ENCODE results near the gene SMIM5. TPM values are rescaled to one million over a fixed set of nuclear protein-coding genes. Genes with fewer than 3 reads are reported as not detected.

Gene SMIM5
- total RNA-seq, 3 donors from 2014 or later: 0.24 TPM; not detected in 2

DNA sequence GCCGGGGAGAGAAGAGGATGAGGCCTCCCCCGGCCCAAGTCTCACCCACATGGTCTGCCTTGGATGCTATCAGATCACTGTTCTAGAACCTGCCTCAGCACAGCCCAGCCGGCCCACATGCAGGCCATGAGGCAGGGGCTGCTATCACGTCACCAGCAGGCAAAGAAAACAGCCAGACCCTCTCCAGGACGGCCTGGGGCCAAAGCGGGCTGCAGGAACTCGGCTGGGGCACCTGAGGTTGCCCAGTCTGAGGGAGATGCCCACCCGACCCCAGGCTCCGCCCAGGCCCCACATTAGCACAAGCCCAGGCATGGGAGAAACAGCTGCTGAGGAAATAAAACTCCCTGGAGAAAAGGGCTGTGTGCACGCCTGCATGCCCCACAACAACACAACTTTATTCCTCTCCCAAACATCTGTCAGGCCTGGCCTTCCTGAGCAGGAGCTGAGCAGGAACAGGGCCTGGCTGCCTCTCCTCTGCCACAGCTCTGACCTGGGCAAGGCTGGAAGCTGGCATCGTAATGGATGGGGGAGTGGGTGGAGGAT is 6.7 kb upstream of the SMIM5 start:
- ATAC-seq: no peak
- H3K9me3 Mint-ChIP-seq: no peaks in the 10 kb centered on the region
- DNase-seq: no peak
- no peaks in the 10 kb centered on the region for H3K36me3 Mint-ChIP-seq (ENCODE audit: insufficient read depth)
- no peaks in the 10 kb centered on the region for H3K4me1 Mint-ChIP-seq (ENCODE audit: low read depth)
- no peaks in the 10 kb centered on the region for H3K27me3 Mint-ChIP-seq (ENCODE audit: low read depth)
- H3K4me3 Mint-ChIP-seq: no peak overlapping the region

DNA sequence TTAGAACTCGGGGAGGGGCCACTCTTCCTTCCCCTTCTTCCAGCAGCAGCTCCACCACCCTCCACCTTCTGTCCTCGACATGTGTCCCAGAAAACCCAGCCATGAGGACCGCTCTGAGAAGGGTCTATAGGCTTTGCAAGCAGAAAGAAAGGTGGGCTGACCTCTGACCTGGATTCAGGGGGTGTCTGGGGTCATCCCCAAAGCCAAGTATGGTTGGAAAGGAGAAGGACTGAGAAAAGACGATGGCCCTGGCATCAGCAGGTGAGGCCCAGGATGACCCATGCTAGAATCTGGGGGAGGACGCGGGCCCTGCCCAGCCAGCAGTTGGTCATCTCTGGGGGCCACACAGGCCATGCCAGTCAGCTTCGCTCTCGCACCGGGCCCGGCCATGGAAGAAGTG is 6.1 kb upstream of the SMIM5 start:
- Mint-ChIP-seq H3K4me3 (no peak overlapping the region), H3K4me1 (ENCODE audit: low read depth) (no peaks in the 10 kb centered on the region), H3K36me3 (ENCODE audit: insufficient read depth) (no peaks in the 10 kb centered on the region), H3K9me3 (no peaks in the 10 kb centered on the region), H3K27me3 (ENCODE audit: low read depth) (no peaks in the 10 kb centered on the region)
- ATAC-seq (no peak), DNase-seq (no peak)

DNA sequence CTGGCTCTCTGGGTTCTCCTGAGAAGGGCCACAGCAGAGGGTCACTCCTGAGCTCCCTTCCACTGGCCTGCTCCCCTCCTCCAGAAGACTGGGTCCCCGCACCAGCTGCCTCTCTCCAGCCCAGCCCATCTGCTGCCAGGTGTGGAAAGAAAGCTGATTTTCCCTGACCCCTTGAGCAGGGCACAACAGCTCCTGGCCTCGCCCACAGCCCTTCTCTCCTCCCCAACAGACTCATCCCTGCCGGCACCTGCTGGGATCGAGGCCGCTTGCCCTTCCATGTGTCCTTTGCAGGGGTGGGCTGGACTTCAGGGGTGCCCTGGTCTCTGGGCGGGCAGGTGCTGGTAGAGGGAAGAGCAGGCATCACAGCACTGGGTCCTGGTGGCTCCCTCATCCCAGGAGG is 4.8 kb upstream of the SMIM5 start:
- Mint-ChIP-seq H3K4me1 (ENCODE audit: low read depth) (peaks cover 5% of the 10 kb centered on the region), H3K9me3 (no peaks in the 10 kb centered on the region), H3K4me3 (no peak overlapping the region), H3K27me3 (ENCODE audit: low read depth) (no peaks in the 10 kb centered on the region), H3K36me3 (ENCODE audit: insufficient read depth) (no peaks in the 10 kb centered on the region)
- ATAC-seq (no peak), DNase-seq (no peak)

DNA sequence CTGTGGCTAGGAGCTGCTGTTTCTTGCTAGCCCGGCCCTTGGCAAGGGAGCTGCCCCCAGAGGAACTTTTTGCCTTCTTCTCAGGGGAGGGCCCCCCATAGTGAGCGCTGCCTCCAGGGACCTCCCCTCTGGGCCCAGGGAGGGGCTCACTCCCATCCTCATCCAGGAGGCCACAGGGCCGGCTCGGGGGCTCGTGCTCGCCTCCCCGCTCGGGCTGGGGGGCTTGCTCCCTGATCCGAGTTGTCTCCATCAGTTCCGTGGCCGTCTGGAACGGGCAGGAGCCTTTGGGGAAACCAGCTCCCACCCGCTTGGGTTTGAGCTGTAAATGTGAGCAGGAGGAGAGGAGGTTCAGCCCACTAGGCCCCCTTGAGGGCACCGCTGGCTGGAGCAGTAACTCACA is 4.1 kb upstream of the SMIM5 start:
- H3K4me3 Mint-ChIP-seq: peak overlapping the region; percentile 13
- no peak for ATAC-seq
- H3K9me3 Mint-ChIP-seq: no peaks in the 10 kb centered on the region
- no peaks in the 10 kb centered on the region for H3K36me3 Mint-ChIP-seq (ENCODE audit: insufficient read depth)
- no peak for DNase-seq
- no peaks in the 10 kb centered on the region for H3K27me3 Mint-ChIP-seq (ENCODE audit: low read depth)
- H3K4me1 Mint-ChIP-seq (ENCODE audit: low read depth): peaks cover 9% of the 10 kb centered on the region

DNA sequence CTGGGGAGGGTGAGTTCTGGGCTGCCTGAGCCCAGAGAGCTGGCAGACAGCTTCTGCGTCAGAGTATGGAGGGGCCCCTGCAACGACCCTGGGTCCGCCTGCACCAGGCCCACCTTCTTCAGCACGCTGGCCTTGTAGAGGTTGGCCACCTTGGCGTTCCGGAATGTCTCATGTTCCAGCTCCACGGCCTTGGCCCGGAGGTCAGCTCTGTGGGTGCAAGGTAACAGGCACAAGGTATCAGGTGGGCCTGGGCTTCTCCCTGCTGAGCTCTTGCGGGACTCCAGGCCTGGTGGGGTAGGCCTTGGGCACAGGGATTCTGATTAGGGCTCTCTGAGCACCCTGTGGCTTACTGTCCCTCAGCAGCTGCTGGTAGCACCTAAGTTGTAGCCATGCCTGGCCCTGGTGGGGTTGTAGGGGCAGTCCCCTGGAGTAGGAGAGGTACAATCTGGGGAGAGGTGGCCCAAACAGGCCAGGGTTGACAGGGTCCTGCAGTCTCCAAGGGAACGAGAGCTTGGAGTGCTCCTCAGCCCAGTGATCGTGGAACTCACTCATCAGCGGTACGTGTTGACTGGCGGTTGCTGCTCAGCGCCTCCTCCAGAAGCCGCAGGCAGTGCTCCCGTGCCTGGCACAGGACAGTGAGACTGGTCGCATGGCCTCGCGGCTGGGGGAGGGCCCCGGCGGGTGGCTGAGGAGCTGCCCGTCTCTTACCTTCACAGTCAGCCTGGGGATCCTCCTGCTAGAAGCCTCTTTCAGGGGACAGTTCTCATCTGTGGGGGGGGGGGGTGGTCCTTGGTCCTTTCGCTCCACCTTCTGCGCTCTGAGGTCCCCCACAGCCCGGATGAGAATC is 2.9 kb upstream of the SMIM5 start:
- no peak overlapping the region for H3K4me3 Mint-ChIP-seq
- H3K36me3 Mint-ChIP-seq (ENCODE audit: insufficient read depth): no peaks in the 10 kb centered on the region
- DNase-seq: no peak
- no peaks in the 10 kb centered on the region for H3K9me3 Mint-ChIP-seq
- no peaks in the 10 kb centered on the region for H3K27me3 Mint-ChIP-seq (ENCODE audit: low read depth)
- no peak for ATAC-seq
- H3K4me1 Mint-ChIP-seq (ENCODE audit: low read depth): peaks cover 9% of the 10 kb centered on the region

DNA sequence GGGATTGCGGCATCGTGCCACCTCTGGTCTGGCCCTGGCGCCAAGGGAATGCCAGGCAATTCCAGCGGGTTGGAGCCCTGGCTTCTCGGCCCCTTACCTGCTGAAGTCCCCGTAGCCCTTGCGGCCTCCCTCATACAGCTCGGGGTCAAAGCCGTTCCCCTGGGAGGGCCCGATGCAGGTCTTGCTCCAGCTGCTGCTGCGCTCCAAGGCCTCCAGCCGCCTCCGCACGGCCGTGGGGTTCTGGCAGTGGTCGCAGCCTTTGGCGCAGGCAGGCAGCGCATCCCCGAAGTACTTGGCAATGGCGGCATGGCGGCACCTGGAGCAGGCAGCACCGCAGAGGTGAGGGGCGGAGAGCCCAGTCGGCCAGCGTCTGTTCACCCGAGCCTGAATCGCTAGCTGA is 1.9 kb upstream of the SMIM5 start:
- Mint-ChIP-seq H3K4me1 (ENCODE audit: low read depth) (peaks cover 9% of the 10 kb centered on the region), H3K36me3 (ENCODE audit: insufficient read depth) (no peaks in the 10 kb centered on the region), H3K4me3 (no peak overlapping the region), H3K9me3 (no peaks in the 10 kb centered on the region), H3K27me3 (ENCODE audit: low read depth) (no peaks in the 10 kb centered on the region)
- ATAC-seq: no peak
- DNase-seq: no peak

DNA sequence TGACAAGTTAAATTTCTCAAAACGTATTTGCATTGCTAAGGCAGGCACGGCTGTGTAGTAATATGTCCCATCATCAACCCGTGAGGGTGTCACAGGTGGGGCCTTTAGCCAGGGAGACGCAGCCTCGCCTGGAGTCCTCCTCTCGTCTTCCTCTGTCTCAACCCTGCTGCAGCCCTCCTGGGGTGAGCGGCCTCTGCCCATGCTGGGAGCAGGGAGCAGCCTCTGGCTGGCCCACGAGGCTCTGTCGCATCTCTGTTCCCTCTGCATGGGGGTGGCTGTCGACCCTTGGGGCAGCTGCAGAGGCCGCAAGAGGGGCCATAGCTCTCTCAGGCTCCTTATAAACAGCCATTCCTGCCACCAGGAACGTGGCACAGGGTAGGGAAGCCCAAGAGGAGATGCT is 806 bp upstream of the SMIM5 start:
- Mint-ChIP-seq H3K27me3 (ENCODE audit: low read depth) (no peaks in the 10 kb centered on the region), H3K36me3 (ENCODE audit: insufficient read depth) (no peaks in the 10 kb centered on the region), H3K4me3 (no peak overlapping the region), H3K9me3 (no peaks in the 10 kb centered on the region), H3K4me1 (ENCODE audit: low read depth) (peaks cover 9% of the 10 kb centered on the region)
- DNase-seq (no peak), ATAC-seq (no peak)

DNA sequence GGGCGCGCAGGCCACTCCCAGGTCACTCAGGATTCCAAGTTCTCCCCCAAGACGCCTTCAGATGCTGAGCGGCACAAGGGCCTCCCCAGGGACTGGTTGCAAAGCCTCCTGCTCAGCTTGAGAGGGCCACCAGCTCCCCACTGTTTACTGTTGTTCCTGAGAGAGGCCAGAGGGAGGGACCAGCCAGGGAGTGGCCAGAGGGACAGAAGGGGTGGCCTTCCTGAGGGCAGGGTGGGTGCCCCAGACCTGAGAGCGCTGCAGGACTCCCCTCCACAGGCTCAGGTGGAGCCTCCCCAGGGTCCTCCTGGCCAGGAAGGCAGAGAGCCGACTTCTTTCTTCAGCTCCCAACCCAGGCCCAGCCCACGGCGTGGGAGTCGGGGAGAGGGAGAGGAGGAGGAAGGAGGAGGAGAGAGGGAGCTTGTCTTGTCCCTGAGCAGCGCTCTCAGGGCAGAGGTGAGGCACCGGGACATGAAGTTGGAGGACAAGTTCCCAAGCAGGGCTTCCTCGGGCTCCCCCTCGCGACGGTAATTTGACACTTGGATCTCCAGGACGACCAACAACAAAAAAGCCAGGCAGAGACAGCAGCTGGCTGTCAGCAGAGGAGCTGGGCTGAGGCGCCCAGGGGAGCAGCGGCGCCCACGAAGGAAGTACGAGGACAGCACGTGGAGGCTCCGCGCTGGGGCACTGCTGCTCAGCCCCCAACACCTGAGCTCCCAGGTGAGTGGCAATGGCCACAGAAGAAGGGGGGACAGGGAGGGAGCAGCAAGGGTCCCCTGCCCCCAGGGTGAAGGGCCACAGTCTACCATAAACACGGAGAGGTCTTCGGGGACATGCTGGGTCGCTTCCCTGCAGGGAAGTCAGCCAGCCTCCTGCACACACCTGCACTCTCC is 497 bp downstream of the SMIM5 start:
- peak; percentile 39 for DNase-seq
- H3K4me3 Mint-ChIP-seq: no peak overlapping the region
- H3K9me3 Mint-ChIP-seq: no peaks in the 10 kb centered on the region
- H3K4me1 Mint-ChIP-seq (ENCODE audit: low read depth): peaks cover 9% of the 10 kb centered on the region
- no peaks in the 10 kb centered on the region for H3K27me3 Mint-ChIP-seq (ENCODE audit: low read depth)
- peak; percentile 32 to 45 for ATAC-seq
- H3K36me3 Mint-ChIP-seq (ENCODE audit: insufficient read depth): no peaks in the 10 kb centered on the region

DNA sequence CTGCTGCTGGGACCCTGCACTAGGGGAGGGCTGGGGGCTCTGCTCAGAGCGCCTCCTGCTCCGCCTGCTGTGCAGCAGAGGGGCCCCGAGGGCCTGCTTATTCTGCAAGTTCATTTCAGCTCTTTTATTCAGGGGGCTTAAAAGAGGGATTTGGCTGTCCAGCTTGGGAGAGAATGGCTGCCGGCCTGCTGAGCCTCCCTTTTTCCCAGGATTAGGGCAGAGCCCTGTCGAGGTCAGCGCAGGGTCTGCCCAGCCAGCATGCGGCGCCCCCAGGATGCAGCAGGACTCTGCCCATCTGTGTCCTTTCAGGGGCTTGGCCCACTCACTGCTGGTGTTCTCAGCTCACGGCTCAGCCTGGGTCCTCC is 1.1 kb downstream of the SMIM5 start:
- ATAC-seq (no peak), DNase-seq (no peak)
- no peaks in the 10 kb centered on the region for H3K27me3 Mint-ChIP-seq (ENCODE audit: low read depth)
- no peak overlapping the region for H3K4me3 Mint-ChIP-seq
- H3K4me1 Mint-ChIP-seq (ENCODE audit: low read depth): peaks cover 9% of the 10 kb centered on the region
- H3K36me3 Mint-ChIP-seq (ENCODE audit: insufficient read depth): no peaks in the 10 kb centered on the region
- H3K9me3 Mint-ChIP-seq: no peaks in the 10 kb centered on the region

DNA sequence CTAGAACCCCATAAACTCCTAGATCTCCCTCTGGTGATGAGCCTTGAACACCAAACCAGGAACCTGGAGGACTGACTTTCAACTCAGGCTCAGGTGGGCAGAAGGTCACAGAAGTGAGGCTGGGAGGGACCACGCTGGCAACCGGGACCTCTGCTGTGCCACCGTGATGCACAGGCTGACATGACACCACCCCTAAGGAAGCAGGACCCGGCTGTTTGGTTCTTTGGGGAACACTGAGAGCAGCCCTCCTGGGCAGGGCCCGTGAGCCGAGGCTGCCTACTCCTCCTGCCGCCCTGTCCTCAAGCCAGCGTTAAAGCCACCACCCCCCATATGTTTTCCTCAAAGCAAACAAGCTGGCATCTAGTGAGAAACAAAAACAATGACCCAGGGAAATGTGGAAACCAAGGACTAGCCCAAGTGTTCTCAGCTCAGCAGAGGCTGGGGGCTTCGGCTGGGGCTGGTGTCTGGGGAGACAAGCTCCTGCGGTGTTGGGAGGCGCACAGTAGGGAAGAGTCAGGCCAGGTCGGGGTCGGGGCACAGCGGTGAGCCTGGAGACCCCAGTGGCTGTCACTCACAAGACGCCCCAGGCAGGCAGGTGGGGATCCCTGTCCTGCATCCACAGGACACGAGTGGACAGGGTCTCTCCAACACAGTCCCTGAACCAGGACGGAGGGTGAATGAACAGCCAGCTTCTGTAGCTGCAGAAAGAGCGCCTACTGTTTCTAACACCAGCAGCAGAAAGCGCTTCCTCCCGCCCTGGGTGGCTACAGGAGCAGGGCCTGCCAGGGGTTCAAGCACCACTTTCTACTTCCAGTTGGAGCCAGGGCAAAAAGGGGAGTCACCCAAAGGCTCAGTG is 1.7 kb downstream of the SMIM5 start:
- DNase-seq: no peak
- no peak for ATAC-seq
- H3K9me3 Mint-ChIP-seq: no peaks in the 10 kb centered on the region
- peaks cover 9% of the 10 kb centered on the region for H3K4me1 Mint-ChIP-seq (ENCODE audit: low read depth)
- H3K27me3 Mint-ChIP-seq (ENCODE audit: low read depth): no peaks in the 10 kb centered on the region
- H3K4me3 Mint-ChIP-seq: no peak overlapping the region
- H3K36me3 Mint-ChIP-seq (ENCODE audit: insufficient read depth): no peaks in the 10 kb centered on the region

DNA sequence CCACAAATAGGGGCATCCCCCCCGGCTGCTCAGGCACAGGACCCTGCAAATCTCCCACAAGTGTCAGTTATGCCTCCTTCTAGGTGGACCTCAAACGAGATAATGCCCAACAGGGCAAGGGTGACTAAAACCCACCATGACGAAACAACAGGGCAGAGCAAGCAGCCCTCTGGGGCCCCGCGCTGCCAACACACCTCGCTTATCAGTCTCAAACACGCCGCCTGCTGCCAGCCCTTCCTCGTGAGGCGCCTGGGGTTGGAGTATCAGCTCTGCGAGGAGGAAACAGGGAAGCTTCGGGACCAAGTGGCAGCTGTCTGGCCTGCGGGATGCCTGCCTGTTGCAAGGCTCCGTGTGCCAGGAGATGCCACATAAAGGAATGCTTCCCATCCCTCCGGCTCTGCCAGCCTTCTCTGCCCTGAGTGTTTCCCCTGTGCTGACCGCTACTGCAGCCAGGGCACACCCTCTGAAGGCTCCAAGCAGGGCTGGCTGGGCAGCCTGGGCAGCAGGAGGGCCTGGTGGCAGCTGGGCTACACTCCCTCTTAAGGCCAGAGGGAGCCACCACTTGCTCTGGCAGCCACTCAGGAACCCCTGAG is 2.5 kb downstream of the SMIM5 start:
- Mint-ChIP-seq H3K4me3 (no peak overlapping the region), H3K9me3 (no peaks in the 10 kb centered on the region)

DNA sequence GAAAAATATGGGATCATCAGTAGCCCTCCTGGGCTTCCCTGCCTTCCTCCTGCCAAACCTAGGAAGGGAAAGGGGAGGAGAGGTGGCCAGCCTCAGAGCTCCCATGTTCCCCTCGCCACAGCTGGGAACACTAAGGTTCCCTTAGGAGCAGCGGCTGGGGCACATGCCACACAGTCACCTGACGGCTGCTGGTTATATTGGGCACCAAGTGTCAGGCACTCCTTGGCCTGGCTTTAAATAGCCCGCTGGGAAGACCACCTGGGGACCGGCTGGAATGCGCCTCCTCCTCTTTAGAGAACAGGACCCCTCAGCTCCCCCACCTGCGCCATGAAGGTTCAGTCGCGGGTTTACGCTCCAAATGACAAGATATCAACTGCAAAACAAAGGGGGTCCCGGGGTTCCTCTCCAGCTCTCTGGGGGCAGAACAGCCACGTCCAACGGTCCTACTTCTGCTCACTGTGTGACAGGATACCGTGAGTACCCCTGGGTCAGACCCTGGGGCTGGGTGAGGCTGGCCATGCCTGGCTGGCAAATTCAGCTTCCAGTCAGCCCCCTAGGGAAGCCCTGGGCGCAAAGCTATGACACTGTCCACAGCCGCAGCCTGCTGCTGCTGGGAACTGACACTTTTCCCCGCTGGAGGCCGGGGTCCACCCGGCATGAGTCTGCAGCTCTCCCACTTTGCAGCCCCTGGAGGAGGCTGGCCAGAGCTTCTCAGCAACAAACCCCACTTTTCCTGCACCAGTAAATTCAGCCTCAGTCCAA is 3.3 kb downstream of the SMIM5 start:
- DNase-seq (no peak), ATAC-seq (no peak)
- H3K36me3 Mint-ChIP-seq (ENCODE audit: insufficient read depth): no peaks in the 10 kb centered on the region
- peaks cover 9% of the 10 kb centered on the region for H3K4me1 Mint-ChIP-seq (ENCODE audit: low read depth)
- no peaks in the 10 kb centered on the region for H3K27me3 Mint-ChIP-seq (ENCODE audit: low read depth)
- H3K9me3 Mint-ChIP-seq: no peaks in the 10 kb centered on the region
- no peak overlapping the region for H3K4me3 Mint-ChIP-seq

More for the DNA sequence above, 2.5 kb downstream of the SMIM5 start:
- Mint-ChIP-seq H3K27me3 (ENCODE audit: low read depth) (no peaks in the 10 kb centered on the region), H3K4me1 (ENCODE audit: low read depth) (peaks cover 9% of the 10 kb centered on the region), H3K36me3 (ENCODE audit: insufficient read depth) (no peaks in the 10 kb centered on the region)
- ATAC-seq (no peak), DNase-seq (no peak)

DNA sequence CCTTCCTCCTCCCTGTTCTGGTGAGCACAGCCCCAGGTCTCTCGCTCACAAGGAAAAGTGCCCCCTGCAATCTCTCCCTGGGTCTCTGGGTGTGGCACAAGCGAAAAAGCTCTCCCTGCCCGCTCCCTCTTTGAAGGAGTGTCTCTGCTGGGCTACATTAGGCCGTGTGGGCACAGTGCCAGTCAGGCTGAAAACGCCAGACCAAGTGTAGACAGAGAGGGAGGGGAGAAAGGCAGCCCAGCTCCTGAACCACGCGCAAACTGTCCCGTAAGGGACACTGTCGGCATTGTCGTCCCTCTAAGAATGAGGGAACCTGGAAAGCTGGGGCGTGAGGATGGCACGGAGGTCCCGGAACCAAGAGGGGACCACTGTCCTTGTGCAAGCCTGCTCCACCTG is 3.9 kb downstream of the SMIM5 start:
- no peaks in the 10 kb centered on the region for H3K27me3 Mint-ChIP-seq (ENCODE audit: low read depth)
- ATAC-seq (no peak), DNase-seq (no peak)
- H3K4me3 Mint-ChIP-seq: no peak overlapping the region
- H3K4me1 Mint-ChIP-seq (ENCODE audit: low read depth): peaks cover 9% of the 10 kb centered on the region
- H3K36me3 Mint-ChIP-seq (ENCODE audit: insufficient read depth): no peaks in the 10 kb centered on the region
- no peaks in the 10 kb centered on the region for H3K9me3 Mint-ChIP-seq

Measured in activated T-cell treated with anti-CD3 and anti-CD28 coated beads, Interleukin-2, amount 50 U/mL, for 4 hours (primary cell).